Mammary epithelial cell (primary cell): ENCODE results near the gene DNAJC1.
"Not testable (repeated sequence)": the region's sequence is repeated elsewhere in the genome, so short reads cannot be mapped to it uniquely, and the experiment has no call there.

Source experiments
- CTCF ChIP-seq, 2 donors: IDR thresholded peaks in 1 of 2; conservative IDR thresholded peaks in 1 of 2; 2 replicates each; pipeline ENCODE4 v1.5.1; 2011 to 2012; ENCODE audit warnings: inconsistent platforms in 2 of 2, low read length in 2 of 2, mild to moderate bottlenecking in 2 of 2, control low read depth in 1 of 2, low read depth in 1 of 2; ENCODE audit not compliant: insufficient read depth in 1 of 2; ENCODE audit errors: extremely low read depth in 1 of 2
- EZH2 ChIP-seq: IDR thresholded peaks from 2 replicates; pipeline ENCODE4 v1.6.1; 2012; ENCODE audit warnings: low read length, inconsistent platforms, borderline replicate concordance

- TF ChIP-seq CTCF (conservative IDR thresholded peaks at IDR 0.05 in 1 of 2, IDR thresholded peaks at IDR 0.05 in 1 of 2; ENCODE audit: extremely low read depth in 1 of 2, insufficient read depth in 1 of 2, low read depth in 1 of 2, low read length in 2 of 2); EZH2: not testable (repeated sequence)
Measured at GRCh38 chr10:21869087-21869486, 134.4 kb downstream of the DNAJC1 start.
